Activated CD8-positive, alpha-beta memory T cell treated with anti-CD3 and anti-CD28 coated beads, Interleukin-2, amount 50 U/mL, for 1 hour (primary cell): ENCODE data around the gene AOAH.

Experiments
- DNase-seq: peaks from one replicate; pipeline ENCODE4 v3.0.0-alpha.2; 2020; ENCODE audit errors: extremely low read depth

The AOAH gene

GRCh38 chr7:36723951-36724664 is at the start of gene AOAH:
TSS of gene AOAH (minus strand) at chr7:36724494. CDS start at chr7:36724148, 346 bp downstream.
- DNase-seq = peak; percentile 66

GRCh38 chr7:36766451-36766850 is 42.2 kb upstream of the AOAH start:
- no peak for DNase-seq

GRCh38 chr7:36765605-36766004 is 41.3 kb upstream of the AOAH start:
- no peak for DNase-seq

- no peak for DNase-seq
Observed at GRCh38 chr7:36764929-36765328, 40.6 kb upstream of the AOAH start.

GRCh38 chr7:36763132-36763816 is 39.0 kb upstream of the AOAH start:
- DNase-seq = no peak

- no peak for DNase-seq
Observed at GRCh38 chr7:36762394-36762793, 38.1 kb upstream of the AOAH start.

- no peak for DNase-seq
Observed at GRCh38 chr7:36761835-36762234, 37.5 kb upstream of the AOAH start.

- no peak for DNase-seq
Observed at GRCh38 chr7:36760856-36761762, 36.8 kb upstream of the AOAH start.

- no peak for DNase-seq
Observed at GRCh38 chr7:36758879-36759278, 34.6 kb upstream of the AOAH start.

GRCh38 chr7:36755484-36755883 is 31.2 kb upstream of the AOAH start:
- no peak for DNase-seq

- no peak for DNase-seq
Observed at GRCh38 chr7:36752026-36752711, 27.9 kb upstream of the AOAH start.

- no peak for DNase-seq
Observed at GRCh38 chr7:36750451-36750850, 26.2 kb upstream of the AOAH start.

- no peak for DNase-seq
Observed at GRCh38 chr7:36749282-36749960, 25.1 kb upstream of the AOAH start.

- DNase-seq = no peak
Observed at GRCh38 chr7:36748017-36748487, 23.8 kb upstream of the AOAH start.

- DNase-seq = no peak
Observed at GRCh38 chr7:36747280-36748016, 23.2 kb upstream of the AOAH start.

- DNase-seq = no peak
Observed at GRCh38 chr7:36746347-36746746, 22.1 kb upstream of the AOAH start.

GRCh38 chr7:36742911-36743775 is 18.8 kb upstream of the AOAH start:
- DNase-seq = no peak

- DNase-seq = no peak
Observed at GRCh38 chr7:36741866-36742265, 17.6 kb upstream of the AOAH start.

GRCh38 chr7:36739351-36739750 is 15.1 kb upstream of the AOAH start:
- DNase-seq = no peak

GRCh38 chr7:36736899-36737211 is 12.6 kb upstream of the AOAH start:
- no peak for DNase-seq
